ENCODE data around the gene DNAH7. TPM values are rescaled to one million over a fixed set of nuclear protein-coding genes. Genes with fewer than 3 reads are reported as not detected.

The DNAH7 gene
- total and polyA plus RNA-seq, 2 donors (not counting 1 experiment from before 2014, with no cell fraction given) = 0.01 to 0.05 TPM

GRCh38 chr2:195863564-195863963 is 205.1 kb downstream of the DNAH7 start:
- Histone ChIP-seq H3K4me1 (ENCODE audit: control insufficient read depth in 2 of 2, insufficient read depth in 2 of 2, low read length in 2 of 2) (no peaks in the 10 kb centered on the region), H4K20me1 (ENCODE audit: control insufficient read depth, insufficient read depth, low read length, poor library complexity, severe bottlenecking) (no peaks in the 10 kb centered on the region), H3K4me3 (ENCODE audit: control extremely low read depth in 1 of 5, extremely low read depth in 1 of 5, insufficient read depth in 1 of 5, low read depth in 2 of 5, low read length in 4 of 5) (no peak overlapping the region), H3K36me3 (replicated peaks in 1 of 2; ENCODE audit: control extremely low read depth in 1 of 2, control insufficient read depth in 1 of 2, extremely low read depth in 1 of 2, insufficient read depth in 2 of 2, low read length in 1 of 2) (no peaks in the 10 kb centered on the region), H3K27ac (ENCODE audit: low read length in 2 of 2) (no peak overlapping the region), H2AFZ (ENCODE audit: insufficient read depth, low read depth, low read length, poor library complexity, severe bottlenecking) (no peak overlapping the region), H3K79me2 (ENCODE audit: control insufficient read depth, insufficient read depth, low read length) (no peaks in the 10 kb centered on the region), H3K9me3 (ENCODE audit: control extremely low read depth in 1 of 3, control insufficient read depth in 2 of 3, insufficient read depth in 1 of 3, low read length in 2 of 3) (no peaks in the 10 kb centered on the region), H3K9ac (ENCODE audit: low read length) (no peak overlapping the region), H3K4me2 (replicated peaks; ENCODE audit: low read depth, low read length, poor library complexity, severe bottlenecking) (no peak overlapping the region), H3K27me3 (replicated peaks in 1 of 4; ENCODE audit: control extremely low read depth in 1 of 4, control insufficient read depth in 3 of 4, insufficient read depth in 4 of 4, low read length in 3 of 4) (no peaks in the 10 kb centered on the region)
- intact Hi-C loops (cut with micrococcal nuclease) = no loop called here
- no peak overlapping the region for H3K27ac Mint-ChIP-seq
- ATAC-seq (ENCODE audit: low read depth) (no peak), DNase-seq (no peak)
- H3K27me3 Mint-ChIP-seq = peaks cover 7% of the 10 kb centered on the region
- POLR2A ChIA-PET = no interaction called here
- TF ChIP-seq, protein P1, sequence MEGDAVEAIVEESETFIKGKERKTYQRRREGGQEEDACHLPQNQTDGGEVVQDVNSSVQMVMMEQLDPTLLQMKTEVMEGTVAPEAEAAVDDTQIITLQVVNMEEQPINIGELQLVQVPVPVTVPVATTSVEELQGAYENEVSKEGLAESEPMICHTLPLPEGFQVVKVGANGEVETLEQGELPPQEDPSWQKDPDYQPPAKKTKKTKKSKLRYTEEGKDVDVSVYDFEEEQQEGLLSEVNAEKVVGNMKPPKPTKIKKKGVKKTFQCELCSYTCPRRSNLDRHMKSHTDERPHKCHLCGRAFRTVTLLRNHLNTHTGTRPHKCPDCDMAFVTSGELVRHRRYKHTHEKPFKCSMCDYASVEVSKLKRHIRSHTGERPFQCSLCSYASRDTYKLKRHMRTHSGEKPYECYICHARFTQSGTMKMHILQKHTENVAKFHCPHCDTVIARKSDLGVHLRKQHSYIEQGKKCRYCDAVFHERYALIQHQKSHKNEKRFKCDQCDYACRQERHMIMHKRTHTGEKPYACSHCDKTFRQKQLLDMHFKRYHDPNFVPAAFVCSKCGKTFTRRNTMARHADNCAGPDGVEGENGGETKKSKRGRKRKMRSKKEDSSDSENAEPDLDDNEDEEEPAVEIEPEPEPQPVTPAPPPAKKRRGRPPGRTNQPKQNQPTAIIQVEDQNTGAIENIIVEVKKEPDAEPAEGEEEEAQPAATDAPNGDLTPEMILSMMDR (IDR thresholded peaks at IDR 0.05) = no peak
- TF ChIP-seq EZH2 (IDR thresholded peaks at IDR 0.05; ENCODE audit: borderline replicate concordance, insufficient read depth, low read depth, low read length, poor library complexity, severe bottlenecking) = no peak
- WGBS (ENCODE audit: insufficient coverage) = 43% methylated on average over 3 of the region's 4 CpGs
- H3K4me1 Mint-ChIP-seq = no peaks in the 10 kb centered on the region
- H3K4me3 Mint-ChIP-seq = no peak overlapping the region
- H3K9me3 Mint-ChIP-seq (ENCODE audit: insufficient read depth) = no peaks in the 10 kb centered on the region
- CTCF ChIA-PET = no interaction called here

DNA sequence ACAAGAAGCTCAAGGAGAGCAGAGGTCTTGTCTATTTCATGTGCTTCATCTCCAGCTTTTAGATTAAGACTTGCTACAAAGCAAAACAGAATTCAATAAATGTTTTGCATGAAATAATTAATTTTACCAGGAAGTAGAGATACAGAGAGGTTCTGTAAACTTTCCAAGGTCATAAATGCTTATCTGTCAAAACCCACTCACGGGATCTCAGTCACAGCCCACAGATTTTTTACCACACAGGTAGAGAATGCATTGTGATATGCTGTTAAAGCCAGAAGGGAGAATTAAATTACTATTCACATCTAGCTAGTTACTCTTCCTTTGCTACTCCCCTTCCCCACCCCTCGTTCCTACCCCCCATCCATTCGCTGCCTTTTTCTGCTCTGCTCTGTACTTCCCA is 205.5 kb downstream of the DNAH7 start:
- Histone ChIP-seq H3K36me3 (replicated peaks in 1 of 2; ENCODE audit: control extremely low read depth in 1 of 2, control insufficient read depth in 1 of 2, extremely low read depth in 1 of 2, insufficient read depth in 2 of 2, low read length in 1 of 2) (no peaks in the 10 kb centered on the region), H2AFZ (ENCODE audit: insufficient read depth, low read depth, low read length, poor library complexity, severe bottlenecking) (no peak overlapping the region), H3K27ac (ENCODE audit: low read length in 2 of 2) (no peak overlapping the region), H3K9ac (ENCODE audit: low read length) (no peak overlapping the region), H4K20me1 (ENCODE audit: control insufficient read depth, insufficient read depth, low read length, poor library complexity, severe bottlenecking) (no peaks in the 10 kb centered on the region), H3K27me3 (replicated peaks in 1 of 4; ENCODE audit: control extremely low read depth in 1 of 4, control insufficient read depth in 3 of 4, insufficient read depth in 4 of 4, low read length in 3 of 4) (no peaks in the 10 kb centered on the region), H3K4me3 (ENCODE audit: control extremely low read depth in 1 of 5, extremely low read depth in 1 of 5, insufficient read depth in 1 of 5, low read depth in 2 of 5, low read length in 4 of 5) (no peak overlapping the region), H3K79me2 (ENCODE audit: control insufficient read depth, insufficient read depth, low read length) (no peaks in the 10 kb centered on the region), H3K9me3 (ENCODE audit: control extremely low read depth in 1 of 3, control insufficient read depth in 2 of 3, insufficient read depth in 1 of 3, low read length in 2 of 3) (no peaks in the 10 kb centered on the region), H3K4me1 (ENCODE audit: control insufficient read depth in 2 of 2, insufficient read depth in 2 of 2, low read length in 2 of 2) (no peaks in the 10 kb centered on the region), H3K4me2 (replicated peaks; ENCODE audit: low read depth, low read length, poor library complexity, severe bottlenecking) (no peak overlapping the region)
- CTCF ChIA-PET = interaction anchor here (1.1 kb wide), 1 partner anchor 12 kb away, joined by 3 read pairs; no protein-coding TSS in a partner anchor
- intact Hi-C loops (cut with micrococcal nuclease) = no loop called here
- no CpG with 5 or more reads among the region's 3 CpGs for WGBS (ENCODE audit: insufficient coverage)
- H3K4me3 Mint-ChIP-seq = no peak overlapping the region
- DNase-seq = no peak
- H3K9me3 Mint-ChIP-seq (ENCODE audit: insufficient read depth) = no peaks in the 10 kb centered on the region
- POLR2A ChIA-PET = no interaction called here
- peaks cover 9% of the 10 kb centered on the region for H3K27me3 Mint-ChIP-seq
- H3K4me1 Mint-ChIP-seq = no peaks in the 10 kb centered on the region
- ATAC-seq (ENCODE audit: low read depth) = no peak
- no peak overlapping the region for H3K27ac Mint-ChIP-seq
- no peak for TF ChIP-seq EZH2 (IDR thresholded peaks at IDR 0.05; ENCODE audit: borderline replicate concordance, insufficient read depth, low read depth, low read length, poor library complexity, severe bottlenecking)
- TF ChIP-seq, protein P1 (IDR thresholded peaks at IDR 0.05) = no peak
